Suppressor macrophage treated with lipopolysaccharide for 1 hour (primary cell): Measurements from ENCODE around the gene HSPA1L.

ENCODE experiments used
- DNase-seq, 3 donors: peaks; one replicate each; pipeline ENCODE4 v3.0.0-alpha.2; 2020 to 2022

Gene HSPA1L

DNA sequence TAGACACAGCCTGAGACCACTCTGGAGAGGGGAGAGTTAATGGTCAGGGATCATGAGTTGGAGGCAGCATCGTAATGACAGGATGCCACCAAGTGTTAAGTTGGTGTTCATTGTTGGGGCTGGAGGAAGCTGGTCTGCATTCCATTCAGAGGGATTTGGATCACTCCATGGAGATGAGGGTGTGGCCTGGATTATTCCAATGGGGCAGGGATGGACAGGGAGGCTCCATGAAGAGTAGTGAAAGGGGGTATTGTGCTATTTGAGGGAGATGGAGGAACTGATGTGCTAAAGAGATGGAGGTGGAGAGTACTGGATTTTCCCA is 51.5 kb downstream of the HSPA1L start:
- DNase-seq, result no peak

DNA sequence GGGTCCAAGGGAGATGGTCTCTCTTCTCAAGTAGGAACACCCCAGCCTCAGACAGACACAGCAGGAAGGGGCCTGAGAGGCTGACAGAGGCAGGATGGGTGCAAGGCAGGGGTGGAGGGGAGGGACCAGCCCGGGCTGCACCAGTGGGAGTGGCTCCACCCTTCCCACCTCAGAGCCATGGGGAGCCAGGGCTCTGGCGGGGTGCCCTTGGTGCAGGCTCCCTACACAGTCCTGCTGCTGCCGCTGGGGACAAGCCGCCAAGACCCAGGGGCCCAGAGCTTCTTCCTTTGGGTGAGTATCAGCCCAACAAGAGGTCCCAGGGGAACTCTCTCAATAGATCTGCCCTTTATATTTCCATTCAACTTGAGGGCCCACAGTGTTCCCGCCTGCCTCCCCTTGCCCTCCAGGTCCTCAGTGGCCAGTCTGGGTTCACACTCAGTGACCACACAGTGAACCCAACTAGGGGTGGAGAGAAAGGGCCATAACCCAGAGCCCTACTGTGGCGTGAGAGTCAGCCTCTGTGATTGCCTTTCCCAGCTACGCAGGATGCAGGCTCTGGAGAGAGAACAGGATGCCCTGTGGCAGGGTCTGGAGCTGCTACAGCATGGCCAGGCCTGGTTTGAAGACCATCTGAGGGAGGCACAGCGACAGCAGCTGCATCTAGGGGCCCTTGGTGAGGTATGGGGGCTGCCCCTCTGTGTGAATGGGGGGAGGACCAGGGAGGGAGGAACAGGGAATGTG is 52.0 kb downstream of the HSPA1L start:
- no peak for DNase-seq

DNA sequence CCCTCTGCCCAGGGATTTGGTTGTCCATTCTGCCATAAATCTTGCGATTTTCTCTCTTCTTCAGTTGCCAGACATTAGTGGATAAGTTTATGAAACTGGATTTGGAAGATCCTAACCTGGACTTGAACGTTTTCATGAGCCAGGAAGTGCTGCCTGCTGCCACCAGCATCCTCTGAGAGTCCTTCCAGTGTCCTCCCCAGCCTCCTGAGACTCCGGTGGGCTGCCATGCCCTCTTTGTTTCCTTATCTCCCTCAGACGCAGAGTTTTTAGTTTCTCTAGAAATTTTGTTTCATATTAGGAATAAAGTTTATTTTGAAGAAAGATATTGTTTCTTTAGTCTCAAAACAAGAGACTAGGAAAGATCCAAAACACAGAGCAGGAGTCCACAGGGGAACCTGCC is 52.7 kb downstream of the HSPA1L start, which contains the start of gene SAPCD1:
TSS of gene SAPCD1 (plus strand) at position 301 of the 400 bp plus-strand sequence. CDS start 399 bp downstream, outside the sequence.
- DNase-seq, result no peak

DNA sequence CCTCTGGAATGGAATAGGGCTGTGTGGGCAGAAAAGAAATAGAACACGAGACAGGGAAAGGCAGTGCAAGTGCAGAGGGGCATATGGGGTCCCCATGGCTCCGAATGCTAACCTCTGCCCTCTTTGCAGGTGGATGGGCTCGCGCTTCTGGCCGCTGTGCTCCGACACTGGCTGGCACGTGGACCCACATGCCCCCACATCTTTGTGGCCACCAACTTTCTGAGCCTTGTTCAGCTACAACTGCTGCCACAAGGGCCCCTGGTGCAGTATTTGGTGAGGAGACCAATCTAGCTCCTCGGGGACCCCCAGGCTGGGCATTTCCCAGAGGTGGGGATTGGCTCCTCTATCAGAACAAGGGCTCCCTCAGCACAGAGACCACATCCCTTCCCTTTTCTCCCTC is 53.7 kb downstream of the HSPA1L start:
- DNase-seq, result no peak

DNA sequence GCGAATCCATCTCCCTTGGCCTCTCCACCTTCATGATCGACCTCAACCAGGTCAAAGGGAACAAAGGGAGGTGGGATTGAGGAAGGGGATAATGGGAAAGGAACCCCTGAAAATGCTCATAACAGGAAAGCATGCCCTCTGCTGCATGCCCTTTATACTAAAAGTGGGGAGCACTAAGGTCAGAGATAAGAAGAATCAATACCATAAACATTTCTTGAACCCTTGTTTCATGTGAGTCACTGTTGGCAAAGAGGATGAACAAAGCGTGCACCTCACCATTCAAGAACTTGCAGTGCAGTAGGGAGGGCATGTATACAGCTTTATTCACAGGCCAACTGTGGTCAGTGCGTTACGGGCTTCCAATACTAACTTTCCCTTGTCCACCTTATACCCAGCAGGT is 54.3 kb downstream of the HSPA1L start:
- DNase-seq, result no peak
